Adrenal gland (tissue), 12 donors: ENCODE results near the gene DAB2. TPM values are rescaled to one million over a fixed set of nuclear protein-coding genes. Genes with fewer than 3 reads are reported as not detected.

Experiments used
- DNase-seq, 7 donors: peaks; one replicate each; pipeline ENCODE4 v3.0.0-alpha.2; 2019 to 2020
- H3K27ac ChIP-seq, 5 donors: fragments of 200-600 bp; sonication (generic) in 4 of 5; 1 replicate in 3 of 5; 2 replicates in 2 of 5; pipeline versions ENCODE4 v1.5.1 to v1.8.0; 2016 to 2020; ENCODE audit warnings: mild to moderate bottlenecking in 1 of 5
- H3K27me3 ChIP-seq: fragments of 200-600 bp; 2 replicates; pipeline ENCODE4 v1.8.0; 2021
- H3K36me3 ChIP-seq, 2 donors: fragments of 200-600 bp; replicated peaks in 1 of 2; 1 replicate in 1 of 2; 2 replicates in 1 of 2; pipeline versions ENCODE4 v1.5.1 to v1.8.0; 2018 to 2022
- H3K4me1 ChIP-seq, 2 donors: fragments of 200-600 bp; replicated peaks in 1 of 2; 1 replicate in 1 of 2; 2 replicates in 1 of 2; pipeline versions ENCODE4 v1.5.1 to v1.8.0; 2018 to 2021
- H3K4me3 ChIP-seq, 4 donors: fragments of 200-600 bp; sonication (generic) in 3 of 4; one replicate each; pipeline ENCODE4 v1.5.1; 2016 to 2018
- H3K9me3 ChIP-seq, 3 donors: fragments of 200-600 bp; sonication (generic) in 1 of 3; replicated peaks in 1 of 3; 1 replicate in 2 of 3; 2 replicates in 1 of 3; pipeline versions ENCODE4 v1.5.1 to v1.8.0; 2016 to 2021
- CTCF ChIP-seq, 6 experiments: fragments of 450-650 bp in 4 of 6; fragments of 200-600 bp in 2 of 6; sonication (generic) in 1 of 6; IDR thresholded peaks; 1 replicate in 5 of 6; 2 replicates in 1 of 6; pipeline versions ENCODE4 v1.5.1 to v1.8.0; 2016 to 2021; ENCODE audit warnings: antibody characterized with exemption in 6 of 6, mild to moderate bottlenecking in 2 of 6, moderate library complexity in 1 of 6
- POLR2A ChIP-seq, 2 donors: fragments of 450-650 bp; IDR thresholded peaks; one replicate each; pipeline ENCODE4 v1.6.1; 2017; ENCODE audit warnings: antibody characterized with exemption in 2 of 2, mild to moderate bottlenecking in 2 of 2, moderate library complexity in 1 of 2
- WGBS, 4 donors: extraction: QIAGEN DNeasy Blood & Tissue Kit in 2 of 4; methylation state at CpG; one replicate each; pipeline versions ENCODE4 v1.1.5 to v1.1.7; 2013 to 2017; 5-methylcytosine and 5-hydroxymethylcytosine counted together
- intact Hi-C, 2 donors: fragments of 100-400 bp; cut with DNase I; formaldehyde crosslinking; loops; one replicate each; pipeline versions ENCODE4 v1.14.1 to v1.15.0; 2022 to 2023
- polyA plus RNA-seq, 3 donors: library from polyadenylated mRNA; stranded (reverse); fragments of 200-250 nt in 2 of 3; fragments of 350-450 nt in 1 of 3; fragmentation: Illumina TruSeq in 1 of 3; extraction: RNeasy Lipid Tissue Mini Kit (QIAGEN cat#74804) in 1 of 3; gene quantifications; one replicate each; pipeline ENCODE4 v1.2.3, GENCODE V29; 2013 to 2014
- total RNA-seq, 9 donors: library from RNA; depleted of rRNA in 4 of 9; stranded (reverse); fragments of >200 nt in 4 of 9; fragments of 120-200 nt in 1 of 9; fragmentation: NEBNext Ultra II Directional in 1 of 9; extraction: Animal tissue kit (Norgen Biotek cat#: 25700) in 1 of 9; gene quantifications; one replicate each; pipeline versions ENCODE4 v1.1.0 to v1.2.4, GENCODE V29; 2013 to 2023
- donor health status: healthy with polysubstance abuse.
- donor health status: Bipolar disorder and iron deficiency.
- donor health status: DM: yes; HTN: yes; CAD: no.
- donor health status: DM: no; HTN: no; CAD: no.
- donor health status: DM: no; HTN: no; CAD: no.
- donor health status: DM: yes; HTN: yes; CAD: no.

Gene DAB2
- total and polyA plus RNA-seq, 12 donors, result 96.1 to 418 (median 190) TPM

- H3K27me3 ChIP-seq, result no peaks in the 10 kb centered on the region
- no peak overlapping the region for H3K4me3 ChIP-seq
- intact Hi-C loops, result no loop called here
- 71 to 81% (median 77%) methylated on average over 3 of the region's 3 CpGs for WGBS, 4 donors
- H3K4me1 ChIP-seq, result peaks cover 4 to 16% of the 10 kb centered on the region in 2 donors
- H3K27ac ChIP-seq, result no peak overlapping the region
- H3K36me3 ChIP-seq, result no peaks in the 10 kb centered on the region
- TF ChIP-seq POLR2A (IDR thresholded peaks at IDR 0.05), result no peak
- no peak for TF ChIP-seq CTCF (IDR thresholded peaks at IDR 0.05)
- DNase-seq, result no peak
- H3K9me3 ChIP-seq, result no peaks in the 10 kb centered on the region
Observed at GRCh38 chr5:39446231-39446630, 21.5 kb upstream of the DAB2 start.

DNA sequence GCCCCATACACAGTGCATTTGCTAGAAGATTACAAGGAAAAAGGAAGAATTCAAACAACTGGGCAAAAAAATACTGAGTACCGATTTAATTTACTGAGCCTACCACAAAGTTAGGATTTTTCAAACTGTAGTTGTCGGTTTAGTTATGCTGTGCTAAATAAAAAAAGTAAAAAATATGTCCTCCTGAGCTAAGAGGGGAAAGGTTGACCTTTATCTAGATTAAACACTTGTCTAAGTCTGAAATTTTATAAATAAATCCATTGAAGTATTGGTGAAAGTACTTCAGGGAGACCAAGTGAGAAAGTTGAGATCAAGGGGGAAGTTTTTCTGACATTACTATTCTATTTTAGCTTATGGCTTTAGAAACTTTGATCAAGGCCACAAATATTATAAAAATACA lies 19.1 kb upstream of the DAB2 start:
- intact Hi-C loops, result no loop called here
- no peaks in the 10 kb centered on the region for H3K27me3 ChIP-seq
- H3K9me3 ChIP-seq, result no peaks in the 10 kb centered on the region
- H3K36me3 ChIP-seq, result no peaks in the 10 kb centered on the region
- no peak overlapping the region for H3K4me3 ChIP-seq
- 79 to 91% (median 84%) methylated on average over 2 of the region's 2 CpGs for WGBS, 4 donors
- DNase-seq, result no peak
- TF ChIP-seq CTCF (IDR thresholded peaks at IDR 0.05) (no peak), POLR2A (IDR thresholded peaks at IDR 0.05) (no peak)
- no peak overlapping the region for H3K27ac ChIP-seq
- H3K4me1 ChIP-seq, result peaks cover 18 to 27% of the 10 kb centered on the region in 2 donors

GRCh38 chr5:39442991-39443390 lies 18.2 kb upstream of the DAB2 start:
- DNase-seq, result no peak
- Histone ChIP-seq H3K9me3 (no peaks in the 10 kb centered on the region), H3K4me3 (no peak overlapping the region), H3K36me3 (no peaks in the 10 kb centered on the region), H3K4me1 (peaks cover 18 to 27% of the 10 kb centered on the region in 2 donors), H3K27me3 (no peaks in the 10 kb centered on the region), H3K27ac (no peak overlapping the region)
- TF ChIP-seq CTCF (IDR thresholded peaks at IDR 0.05) (no peak), POLR2A (IDR thresholded peaks at IDR 0.05) (no peak)
- intact Hi-C loops, result no loop called here
- 78 to 95% (median 86%) methylated on average over 3 of the region's 3 CpGs for WGBS, 4 donors

GRCh38 chr5:39441838-39442237 lies 17.1 kb upstream of the DAB2 start:
- peaks cover 18 to 27% of the 10 kb centered on the region in 2 donors for H3K4me1 ChIP-seq
- no peaks in the 10 kb centered on the region for H3K36me3 ChIP-seq
- peak overlapping the region; percentile 10 to 61 (median 39) for H3K27ac ChIP-seq
- H3K4me3 ChIP-seq, result no peak overlapping the region
- WGBS, 4 donors, result 47 to 63% (median 57%) methylated on average over 2 of the region's 2 CpGs
- no peaks in the 10 kb centered on the region for H3K27me3 ChIP-seq
- no peak for TF ChIP-seq CTCF (IDR thresholded peaks at IDR 0.05)
- intact Hi-C loops, result no loop called here
- H3K9me3 ChIP-seq, result no peaks in the 10 kb centered on the region
- no peak for DNase-seq
